Lower leg skin (tissue), 3 donors: ENCODE measurements around the gene SVIL.

Experiments
- POLR2A ChIP-seq, 2 donors: fragments of 450-650 bp; IDR thresholded peaks; one replicate each; pipeline ENCODE4 v1.6.1; 2016 to 2017; ENCODE audit warnings: antibody characterized with exemption in 2 of 2, mild to moderate bottlenecking in 1 of 2, moderate library complexity in 1 of 2
- TF ChIP-seq, protein P1 (sequence below), 3 donors: fragments of 450-650 bp; IDR thresholded peaks; one replicate each; pipeline ENCODE4 v1.5.1; 2016; ENCODE audit warnings: antibody characterized with exemption in 3 of 3, mild to moderate bottlenecking in 3 of 3, moderate library complexity in 2 of 3

DNA sequence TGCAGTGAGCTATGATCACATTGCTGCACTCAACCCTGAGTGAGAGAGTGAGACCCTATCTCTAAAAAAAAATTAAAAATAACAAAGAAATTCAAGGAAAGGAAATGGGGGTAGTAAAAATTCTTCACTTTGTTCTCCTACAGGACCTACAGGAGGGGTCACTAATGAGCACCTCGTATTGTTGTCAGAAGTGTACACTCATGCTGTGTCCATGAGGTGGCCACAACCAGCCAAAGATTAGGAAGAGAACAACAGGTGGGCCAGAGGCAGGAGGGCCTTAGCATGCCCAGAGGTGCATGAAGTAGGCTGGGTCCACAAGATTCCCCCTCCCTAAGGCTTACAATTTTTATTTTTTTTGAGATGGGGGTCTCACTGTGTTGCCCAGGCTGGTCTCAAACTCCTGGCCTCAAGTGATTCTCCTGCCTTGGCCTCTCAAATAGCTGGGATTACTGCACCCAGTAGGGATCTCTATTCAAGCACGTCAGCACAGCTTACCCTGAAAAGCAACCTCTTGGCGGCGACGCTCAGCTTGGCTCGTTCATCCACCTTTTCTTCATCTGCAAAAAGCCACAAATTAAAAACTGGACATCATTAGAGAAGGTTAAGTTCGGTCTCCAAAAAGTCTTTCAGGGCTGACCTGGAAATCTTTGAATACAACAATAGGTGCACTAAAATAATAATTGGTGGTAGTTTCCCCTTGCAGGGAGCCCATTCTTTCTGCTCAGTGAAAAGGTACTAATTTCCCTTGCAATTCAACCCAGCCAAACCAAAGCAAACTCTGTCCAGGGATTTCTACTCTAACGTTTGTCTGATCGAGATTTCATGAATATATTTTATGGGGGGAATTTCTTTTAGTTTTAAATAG, 104.4 kb downstream of the SVIL start:
- TF ChIP-seq, protein P1, sequence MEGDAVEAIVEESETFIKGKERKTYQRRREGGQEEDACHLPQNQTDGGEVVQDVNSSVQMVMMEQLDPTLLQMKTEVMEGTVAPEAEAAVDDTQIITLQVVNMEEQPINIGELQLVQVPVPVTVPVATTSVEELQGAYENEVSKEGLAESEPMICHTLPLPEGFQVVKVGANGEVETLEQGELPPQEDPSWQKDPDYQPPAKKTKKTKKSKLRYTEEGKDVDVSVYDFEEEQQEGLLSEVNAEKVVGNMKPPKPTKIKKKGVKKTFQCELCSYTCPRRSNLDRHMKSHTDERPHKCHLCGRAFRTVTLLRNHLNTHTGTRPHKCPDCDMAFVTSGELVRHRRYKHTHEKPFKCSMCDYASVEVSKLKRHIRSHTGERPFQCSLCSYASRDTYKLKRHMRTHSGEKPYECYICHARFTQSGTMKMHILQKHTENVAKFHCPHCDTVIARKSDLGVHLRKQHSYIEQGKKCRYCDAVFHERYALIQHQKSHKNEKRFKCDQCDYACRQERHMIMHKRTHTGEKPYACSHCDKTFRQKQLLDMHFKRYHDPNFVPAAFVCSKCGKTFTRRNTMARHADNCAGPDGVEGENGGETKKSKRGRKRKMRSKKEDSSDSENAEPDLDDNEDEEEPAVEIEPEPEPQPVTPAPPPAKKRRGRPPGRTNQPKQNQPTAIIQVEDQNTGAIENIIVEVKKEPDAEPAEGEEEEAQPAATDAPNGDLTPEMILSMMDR (IDR thresholded peaks at IDR 0.05): no peak
- no peak for TF ChIP-seq POLR2A (IDR thresholded peaks at IDR 0.05)
